RWPE2 (cell line): ENCODE results near the gene ZNF385A.

Experiments used
- ATAC-seq: fragments of 200-7000 bp; cut with Tn5 transposase; 3 replicates; pipeline ENCODE4 v1.9.1; 2021; ENCODE audit warnings: low read depth
- DNase-seq: peaks from one replicate; pipeline ENCODE4 v3.0.0-alpha.2; 2020; ENCODE audit warnings: low spot score
- H3K27ac ChIP-seq: fragments of 450-650 bp; 2 replicates; pipeline ENCODE4 v1.5.1; 2017; ENCODE audit warnings: mild to moderate bottlenecking; ENCODE audit not compliant: poor library complexity, severe bottlenecking
- H3K27me3 ChIP-seq: fragments of 250-450 bp; sonication (Bioruptor Pico); 2 replicates; pipeline ENCODE4 v1.5.1; 2021; ENCODE audit warnings: mild to moderate bottlenecking, moderate library complexity; ENCODE audit not compliant: insufficient read depth, poor library complexity, severe bottlenecking
- H3K36me3 ChIP-seq: fragments of 250-450 bp; sonication (Bioruptor Pico); 2 replicates; pipeline ENCODE4 v1.5.1; 2020; ENCODE audit warnings: low read depth, mild to moderate bottlenecking, moderate library complexity
- H3K4me1 ChIP-seq: fragments of 250-450 bp; sonication (Bioruptor Pico); 2 replicates; pipeline ENCODE4 v1.5.1; 2021; ENCODE audit warnings: mild to moderate bottlenecking, moderate library complexity; ENCODE audit not compliant: insufficient read depth, poor library complexity, severe bottlenecking
- H3K4me3 ChIP-seq: fragments of 250-450 bp; sonication (Bioruptor Pico); 2 replicates; pipeline ENCODE4 v1.5.1; 2021; ENCODE audit warnings: mild to moderate bottlenecking, moderate library complexity; ENCODE audit not compliant: severe bottlenecking
- H3K9me3 ChIP-seq: fragments of 250-450 bp; sonication (Bioruptor Pico); 2 replicates; pipeline ENCODE4 v1.5.1; 2021; ENCODE audit warnings: mild to moderate bottlenecking, moderate library complexity; ENCODE audit not compliant: severe bottlenecking
- CTCF ChIP-seq: fragments of 450-650 bp; IDR thresholded peaks from one replicate; pipeline ENCODE4 v1.5.1; 2017; ENCODE audit warnings: mild to moderate bottlenecking, moderate library complexity; ENCODE audit not compliant: poor library complexity, severe bottlenecking

ZNF385A gene

GRCh38 chr12:54381136-54381535 is 3.4 kb downstream of the ZNF385A start:
- TF ChIP-seq CTCF: no peak
- DNase-seq: no peak
- Histone ChIP-seq H3K27ac (no peak overlapping the region), H3K4me3 (no peak overlapping the region), H3K36me3 (peaks cover 69% of the 10 kb centered on the region), H3K4me1 (peaks cover 14% of the 10 kb centered on the region), H3K27me3 (no peaks in the 10 kb centered on the region), H3K9me3 (no peaks in the 10 kb centered on the region)
- no peak for ATAC-seq

- peaks cover 75% of the 10 kb centered on the region for H3K36me3 ChIP-seq
- peak; percentile 98 for TF ChIP-seq CTCF
- H3K27me3 ChIP-seq: no peaks in the 10 kb centered on the region
- H3K9me3 ChIP-seq: no peaks in the 10 kb centered on the region
- no peak overlapping the region for H3K4me3 ChIP-seq
- ATAC-seq: peak; percentile 72
- no peak overlapping the region for H3K27ac ChIP-seq
- peaks cover 16% of the 10 kb centered on the region for H3K4me1 ChIP-seq
- DNase-seq: peak; percentile 83
Measured at GRCh38 chr12:54379398-54380201, 4.9 kb downstream of the ZNF385A start.

- H3K27ac ChIP-seq: no peak overlapping the region
- no peak for ATAC-seq
- no peak for DNase-seq
Measured at GRCh38 chr12:54378796-54379397, 5.6 kb downstream of the ZNF385A start.

GRCh38 chr12:54377797-54378515 is 6.6 kb downstream of the ZNF385A start:
- no peak for ATAC-seq

More at GRCh38 chr12:54378796-54379397, 5.6 kb downstream of the ZNF385A start:
- Histone ChIP-seq H3K4me1 (peaks cover 23% of the 10 kb centered on the region), H3K36me3 (peaks cover 75% of the 10 kb centered on the region), H3K4me3 (peak overlapping the region; percentile 3), H3K9me3 (no peaks in the 10 kb centered on the region), H3K27me3 (no peaks in the 10 kb centered on the region)
- no peak for TF ChIP-seq CTCF

More at GRCh38 chr12:54377797-54378515, 6.6 kb downstream of the ZNF385A start:
- H3K27ac ChIP-seq: no peak overlapping the region
- H3K4me3 ChIP-seq: no peak overlapping the region
- no peaks in the 10 kb centered on the region for H3K27me3 ChIP-seq
- peaks cover 27% of the 10 kb centered on the region for H3K4me1 ChIP-seq
- TF ChIP-seq CTCF: no peak
- DNase-seq: no peak
- no peaks in the 10 kb centered on the region for H3K9me3 ChIP-seq
- peaks cover 77% of the 10 kb centered on the region for H3K36me3 ChIP-seq
